ENCODE results near the gene CSNK1G1. TPM values are rescaled to one million over a fixed set of nuclear protein-coding genes. Genes with fewer than 3 reads are reported as not detected.
A peak's percentile ranks its signal among the peaks of the same experiment; 100 is the strongest.

The CSNK1G1 gene
- total RNA-seq, 2 experiments from 2014 or later = 16.7 to 20.4 TPM

- CTCF ChIA-PET = interaction anchor here (1.4 to 4.4 kb wide), 6 partner anchors 8 to 576 kb away, joined by 3 to 40 read pairs (median 10); partner anchors contain the start of genes CIAO2A and PPIB
- no peak for TF ChIP-seq CTCF (IDR thresholded peaks at IDR 0.05)
Measured at GRCh38 chr15:64151727-64152506, 204.1 kb downstream of the CSNK1G1 start, which contains the start of gene SNX22. TSS of gene SNX22 (plus strand) at chr15:64151731. CDS start at chr15:64151776, 45 bp downstream.

GRCh38 chr15:64149893-64150578 lies 205.9 kb downstream of the CSNK1G1 start:
- Mint-ChIP-seq H3K4me3 (no peak overlapping the region), H3K4me1 (ENCODE audit: low read depth) (peaks cover 20% of the 10 kb centered on the region), H3K27ac (no peak overlapping the region), H3K27me3 (peaks cover 15% of the 10 kb centered on the region), H3K36me3 (ENCODE audit: low read depth) (peaks cover 3% of the 10 kb centered on the region), H3K9me3 (no peaks in the 10 kb centered on the region)
- ATAC-seq = no peak
- CTCF ChIA-PET = interaction anchor here (0.9 to 1.4 kb wide), 4 partner anchors 52 to 398 kb away, joined by 3 read pairs; no protein-coding TSS in a partner anchor
- POLR2A ChIA-PET = interaction anchor here (0.7 to 4.2 kb wide), 4 partner anchors 10 to 54 kb away, joined by 3 to 30 read pairs (median 10); partner anchors contain the start of genes PPIB and SNX1
- TF ChIP-seq CTCF (IDR thresholded peaks at IDR 0.05) = no peak
- no peak for DNase-seq
- intact Hi-C loops (cut with micrococcal nuclease) = no loop called here

More at GRCh38 chr15:64151727-64152506, 204.1 kb downstream of the CSNK1G1 start, which contains the start of gene SNX22:
- ATAC-seq = peak; percentile 1
- Mint-ChIP-seq H3K36me3 (ENCODE audit: low read depth) (peaks cover 13% of the 10 kb centered on the region), H3K4me1 (ENCODE audit: low read depth) (peaks cover 20% of the 10 kb centered on the region), H3K9me3 (no peaks in the 10 kb centered on the region), H3K4me3 (peak within 1 kb of the TSS; percentile 64), H3K27me3 (peaks cover 15% of the 10 kb centered on the region), H3K27ac (no peak within 1 kb of the TSS)
- peak; percentile 29 for DNase-seq
- intact Hi-C loops (cut with micrococcal nuclease) = no loop called here
- POLR2A ChIA-PET = interaction anchor here (1.0 to 4.2 kb wide), 4 partner anchors 10 to 59 kb away, joined by 3 to 30 read pairs (median 11); partner anchors contain the start of genes CIAO2A, PPIB and SNX1

GRCh38 chr15:64149424-64149823 lies 206.5 kb downstream of the CSNK1G1 start:
- ChIA-PET POLR2A (interaction anchor here (0.7 to 4.2 kb wide), 3 partner anchors 9 to 48 kb away, joined by 3 to 30 read pairs (median 5); partner anchors contain the start of gene PPIB), CTCF (interaction anchor here (0.7 to 1.4 kb wide), 5 partner anchors 14 to 398 kb away, joined by 3 read pairs; partner anchors contain the start of gene PPIB)
- ATAC-seq (no peak), DNase-seq (peak; percentile 57)
- Mint-ChIP-seq H3K9me3 (no peaks in the 10 kb centered on the region), H3K27ac (peak overlapping the region; percentile 9), H3K4me3 (no peak overlapping the region), H3K36me3 (ENCODE audit: low read depth) (peaks cover under 1% of the 10 kb centered on the region), H3K4me1 (ENCODE audit: low read depth) (peaks cover 20% of the 10 kb centered on the region), H3K27me3 (peaks cover 15% of the 10 kb centered on the region)
- no peak for TF ChIP-seq CTCF (IDR thresholded peaks at IDR 0.05)
- intact Hi-C loops (cut with micrococcal nuclease) = no loop called here

GRCh38 chr15:64148581-64148980 lies 207.4 kb downstream of the CSNK1G1 start:
- intact Hi-C loops (cut with micrococcal nuclease) = no loop called here
- CTCF ChIA-PET = interaction anchor here (1.2 kb wide), 1 partner anchor 51 kb away, joined by 3 read pairs; no protein-coding TSS in a partner anchor
- POLR2A ChIA-PET = no interaction called here

More at GRCh38 chr15:64148581-64148980, 207.4 kb downstream of the CSNK1G1 start:
- no peaks in the 10 kb centered on the region for H3K9me3 Mint-ChIP-seq
- no peak for DNase-seq
- peaks cover 15% of the 10 kb centered on the region for H3K27me3 Mint-ChIP-seq
- peaks cover 20% of the 10 kb centered on the region for H3K4me1 Mint-ChIP-seq (ENCODE audit: low read depth)
- no peak for TF ChIP-seq CTCF (IDR thresholded peaks at IDR 0.05)
- H3K4me3 Mint-ChIP-seq = no peak overlapping the region
- no peak for ATAC-seq
- H3K36me3 Mint-ChIP-seq (ENCODE audit: low read depth) = no peaks in the 10 kb centered on the region
- no peak overlapping the region for H3K27ac Mint-ChIP-seq

Measured in activated CD8-positive, alpha-beta T cell treated with anti-CD3 and anti-CD28 coated beads for 36 hours (primary cell).